Upper lobe of left lung (tissue), 6 donors: ENCODE results near the gene CYTH2. TPM values are rescaled to one million over a fixed set of nuclear protein-coding genes. Genes with fewer than 3 reads are reported as not detected.

Experiments
- ATAC-seq, 2 donors: fragments of 200-7000 bp; cut with Tn5 transposase; one replicate each; pipeline ENCODE4 v1.9.1; 2022; ENCODE audit warnings: mild to moderate bottlenecking in 2 of 2, moderate library complexity in 2 of 2; ENCODE audit not compliant: low FRiP score in 2 of 2
- DNase-seq, 2 donors: peaks; one replicate each; pipeline ENCODE4 v3.0.0-alpha.2; 2019 to 2020
- H3K27ac ChIP-seq, 4 donors: fragments of 200-600 bp; sonication (generic); one replicate each; pipeline ENCODE4 v1.5.1; 2016 to 2019
- H3K27me3 ChIP-seq, 4 donors: fragments of 200-600 bp; sonication (generic); one replicate each; pipeline ENCODE4 v1.5.1; 2017 to 2019
- H3K36me3 ChIP-seq, 4 donors: fragments of 200-600 bp; sonication (generic); one replicate each; pipeline ENCODE4 v1.5.1; 2016 to 2019
- H3K4me1 ChIP-seq, 4 donors: fragments of 200-600 bp; sonication (generic); one replicate each; pipeline ENCODE4 v1.5.1; 2018 to 2019
- H3K4me3 ChIP-seq, 4 donors: fragments of 200-600 bp; sonication (generic); one replicate each; pipeline ENCODE4 v1.5.1; 2017 to 2019; ENCODE audit warnings: mild to moderate bottlenecking in 2 of 4, moderate library complexity in 1 of 4
- H3K9me3 ChIP-seq, 4 donors: fragments of 200-600 bp; sonication (generic); one replicate each; pipeline ENCODE4 v1.5.1; 2018 to 2019
- EP300 ChIP-seq, 4 donors: sonication (generic); formaldehyde crosslinking; IDR thresholded peaks; one replicate each; pipeline ENCODE4 v1.5.1; 2017; ENCODE audit warnings: antibody characterized with exemption in 4 of 4, control low read depth in 2 of 4
- POLR2A ChIP-seq, 4 donors: fragments of 450-650 bp; IDR thresholded peaks; one replicate each; pipeline ENCODE4 v1.5.1; 2016 to 2017; ENCODE audit warnings: antibody characterized with exemption in 4 of 4, mild to moderate bottlenecking in 2 of 4
- POLR2AphosphoS5 ChIP-seq, 2 donors: sonication (generic); formaldehyde crosslinking; IDR thresholded peaks; one replicate each; pipeline ENCODE4 v1.5.1; 2017; ENCODE audit warnings: antibody characterized with exemption in 2 of 2
- WGBS, 2 donors: methylation state at CpG; one replicate each; pipeline ENCODE4 v1.1.5; 2017 to 2018; 5-methylcytosine and 5-hydroxymethylcytosine counted together
- total RNA-seq, 6 donors: library from RNA; depleted of rRNA in 4 of 6; stranded (reverse); fragments of >200 nt in 4 of 6; gene quantifications; one replicate each; pipeline versions ENCODE4 v1.1.0 to v1.2.1, GENCODE V29; 2016 to 2021
- TF ChIP-seq, protein P1 (sequence below), 6 experiments: fragments of 450-650 bp in 4 of 6; fragments of 200-600 bp in 2 of 6; sonication (generic) in 2 of 6; IDR thresholded peaks; one replicate each; pipeline ENCODE4 v1.5.1; 2016 to 2019; ENCODE audit warnings: antibody characterized with exemption in 6 of 6
- donor health status: DM: no; HTN: no; CAD: no; lungs with moderate emphysema.
- donor health status: DM: no; HTN: yes; CAD: no; lungs with severe emphysema.

CYTH2 gene
- total RNA-seq, 6 donors from 2014 or later = 53.4 to 195 (median 77.0) TPM

- Histone ChIP-seq H3K4me1 (peaks cover 5 to 7% (median 6%) of the 10 kb centered on the region in 4 donors), H3K4me3 (no peak overlapping the region), H3K9me3 (no peaks in the 10 kb centered on the region), H3K27me3 (no peaks in the 10 kb centered on the region), H3K36me3 (peaks cover 12 to 84% (median 69%) of the 10 kb centered on the region in 4 donors), H3K27ac (no peak overlapping the region)
- TF ChIP-seq POLR2A (IDR thresholded peaks at IDR 0.05) = no peak
- TF ChIP-seq EP300 (IDR thresholded peaks at IDR 0.05) = no peak
- no peak for TF ChIP-seq POLR2AphosphoS5 (IDR thresholded peaks at IDR 0.05)
- TF ChIP-seq, protein P1, sequence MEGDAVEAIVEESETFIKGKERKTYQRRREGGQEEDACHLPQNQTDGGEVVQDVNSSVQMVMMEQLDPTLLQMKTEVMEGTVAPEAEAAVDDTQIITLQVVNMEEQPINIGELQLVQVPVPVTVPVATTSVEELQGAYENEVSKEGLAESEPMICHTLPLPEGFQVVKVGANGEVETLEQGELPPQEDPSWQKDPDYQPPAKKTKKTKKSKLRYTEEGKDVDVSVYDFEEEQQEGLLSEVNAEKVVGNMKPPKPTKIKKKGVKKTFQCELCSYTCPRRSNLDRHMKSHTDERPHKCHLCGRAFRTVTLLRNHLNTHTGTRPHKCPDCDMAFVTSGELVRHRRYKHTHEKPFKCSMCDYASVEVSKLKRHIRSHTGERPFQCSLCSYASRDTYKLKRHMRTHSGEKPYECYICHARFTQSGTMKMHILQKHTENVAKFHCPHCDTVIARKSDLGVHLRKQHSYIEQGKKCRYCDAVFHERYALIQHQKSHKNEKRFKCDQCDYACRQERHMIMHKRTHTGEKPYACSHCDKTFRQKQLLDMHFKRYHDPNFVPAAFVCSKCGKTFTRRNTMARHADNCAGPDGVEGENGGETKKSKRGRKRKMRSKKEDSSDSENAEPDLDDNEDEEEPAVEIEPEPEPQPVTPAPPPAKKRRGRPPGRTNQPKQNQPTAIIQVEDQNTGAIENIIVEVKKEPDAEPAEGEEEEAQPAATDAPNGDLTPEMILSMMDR (IDR thresholded peaks at IDR 0.05) = no peak
- DNase-seq = peak in 1 of 2 donors; percentile 76
- 80 to 98% methylated on average over 1 to 22 of the region's 23 CpGs for WGBS, 2 donors
- no peak for ATAC-seq
Observed at GRCh38 chr19:48450441-48450840, 18.7 kb upstream of the CYTH2 start.

GRCh38 chr19:48450863-48451262, 18.3 kb upstream of the CYTH2 start:
- no peak overlapping the region for H3K4me3 ChIP-seq
- H3K4me1 ChIP-seq = peaks cover 5 to 7% (median 6%) of the 10 kb centered on the region in 4 donors
- H3K9me3 ChIP-seq = no peaks in the 10 kb centered on the region
- H3K27ac ChIP-seq = no peak overlapping the region
- no peaks in the 10 kb centered on the region for H3K27me3 ChIP-seq
- H3K36me3 ChIP-seq = peaks cover 12 to 88% (median 71%) of the 10 kb centered on the region in 4 donors
- DNase-seq = no peak
- no peak for ATAC-seq
- TF ChIP-seq, protein P1 (IDR thresholded peaks at IDR 0.05) = no peak
- TF ChIP-seq POLR2A (IDR thresholded peaks at IDR 0.05) = no peak
- no peak for TF ChIP-seq POLR2AphosphoS5 (IDR thresholded peaks at IDR 0.05)
- TF ChIP-seq EP300 (IDR thresholded peaks at IDR 0.05) = no peak
- WGBS, 2 donors = 93 to 94% methylated on average over 11 to 15 of the region's 15 CpGs

DNA sequence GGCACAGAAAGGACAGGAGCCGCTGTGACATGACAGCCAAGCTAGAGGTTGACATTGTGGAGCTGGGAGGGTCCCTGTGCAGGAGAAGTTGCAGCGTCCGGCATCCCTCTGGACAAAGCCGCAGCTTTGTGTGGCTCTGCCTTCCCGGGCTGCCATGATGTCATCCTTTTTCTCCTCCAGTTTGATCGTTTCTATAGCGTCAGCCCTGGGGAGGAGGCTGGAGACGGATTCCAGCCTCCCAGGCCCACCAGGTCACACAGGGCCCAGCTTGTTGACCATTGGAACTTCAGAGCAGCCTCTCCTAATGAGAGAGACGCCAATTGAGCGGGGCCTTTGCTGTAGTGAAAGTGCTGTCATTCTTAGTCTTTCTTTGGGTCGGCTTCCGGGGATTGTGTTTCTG, 17.5 kb upstream of the CYTH2 start:
- no peak overlapping the region for H3K27ac ChIP-seq
- 89 to 92% methylated on average over 12 of the region's 12 CpGs for WGBS, 2 donors
- H3K36me3 ChIP-seq = peaks cover 12 to 96% (median 72%) of the 10 kb centered on the region in 4 donors
- peaks cover under 1 to 2% (median 1%) of the 10 kb centered on the region in 4 donors for H3K4me1 ChIP-seq
- no peak overlapping the region for H3K4me3 ChIP-seq
- ATAC-seq (no peak), DNase-seq (no peak)
- no peak for TF ChIP-seq POLR2A (IDR thresholded peaks at IDR 0.05)
- TF ChIP-seq, protein P1 (IDR thresholded peaks at IDR 0.05) = no peak
- TF ChIP-seq EP300 (IDR thresholded peaks at IDR 0.05) = no peak
- TF ChIP-seq POLR2AphosphoS5 (IDR thresholded peaks at IDR 0.05) = no peak
- no peaks in the 10 kb centered on the region for H3K9me3 ChIP-seq
- no peaks in the 10 kb centered on the region for H3K27me3 ChIP-seq

- ATAC-seq (no peak), DNase-seq (peak in 1 of 2 donors; percentile 79)
- Histone ChIP-seq H3K36me3 (peaks cover 12 to 93% (median 69%) of the 10 kb centered on the region in 4 donors), H3K9me3 (no peaks in the 10 kb centered on the region), H3K27me3 (no peaks in the 10 kb centered on the region), H3K4me3 (no peak overlapping the region), H3K27ac (no peak overlapping the region), H3K4me1 (no peaks in the 10 kb centered on the region)
- WGBS, 2 donors = 89 to 94% methylated on average over 27 to 32 of the region's 33 CpGs
- TF ChIP-seq POLR2A (IDR thresholded peaks at IDR 0.05) = no peak
- TF ChIP-seq EP300 (IDR thresholded peaks at IDR 0.05) = no peak
Observed at GRCh38 chr19:48452289-48453190, 16.6 kb upstream of the CYTH2 start.

GRCh38 chr19:48454150-48454730, 14.9 kb upstream of the CYTH2 start:
- Histone ChIP-seq H3K4me1 (no peaks in the 10 kb centered on the region), H3K4me3 (no peak overlapping the region), H3K36me3 (peaks cover 12 to 77% (median 55%) of the 10 kb centered on the region in 4 donors), H3K27ac (no peak overlapping the region), H3K27me3 (no peaks in the 10 kb centered on the region), H3K9me3 (no peaks in the 10 kb centered on the region)
- WGBS, 2 donors = 97 to 98% methylated on average over 12 to 22 of the region's 22 CpGs
- no peak for DNase-seq
- TF ChIP-seq POLR2A (IDR thresholded peaks at IDR 0.05) (no peak), EP300 (IDR thresholded peaks at IDR 0.05) (no peak), POLR2AphosphoS5 (IDR thresholded peaks at IDR 0.05) (no peak)
- TF ChIP-seq, protein P1 (IDR thresholded peaks at IDR 0.05) = no peak
- peak in 1 of 2 donors; percentile 31 for ATAC-seq
